GM18861 (cell line): ENCODE measurements around the gene SNX17.

Experiments used
- ATAC-seq: cut with Tn5 transposase; IDR thresholded peaks from one replicate; pipeline ENCODE4 v1.9.1; 2021; ENCODE audit not compliant: unreplicated experiment

The SNX17 gene

GRCh38 chr2:27362678-27363420, 7.6 kb upstream of the SNX17 start:
- ATAC-seq = no peak

- no peak for ATAC-seq
These were observed 6.5 kb upstream of the SNX17 start for GRCh38 chr2:27363933-27364332.

GRCh38 chr2:27369471-27370025, 868 bp upstream of the SNX17 start:
- ATAC-seq = no peak

- peak; percentile 20 for ATAC-seq
These were observed 602 bp downstream of the SNX17 start for GRCh38 chr2:27370816-27371620.

- ATAC-seq = no peak
These were observed 2.5 kb downstream of the SNX17 start for GRCh38 chr2:27372937-27373336.

- no peak for ATAC-seq
These were observed 3.2 kb downstream of the SNX17 start for GRCh38 chr2:27373567-27373966.

GRCh38 chr2:27375513-27376099, 5.2 kb downstream of the SNX17 start:
- no peak for ATAC-seq

GRCh38 chr2:27376151-27376865, 5.9 kb downstream of the SNX17 start:
- no peak for ATAC-seq

- no peak for ATAC-seq
These were observed 6.6 kb downstream of the SNX17 start for GRCh38 chr2:27376866-27377617.

- no peak for ATAC-seq
These were observed 7.2 kb downstream of the SNX17 start for GRCh38 chr2:27377618-27378095.

- no peak for ATAC-seq
These were observed 7.8 kb downstream of the SNX17 start for GRCh38 chr2:27378096-27378808.

- ATAC-seq = no peak
These were observed 8.4 kb downstream of the SNX17 start for GRCh38 chr2:27378809-27379290.

GRCh38 chr2:27379383-27379835, 9.0 kb downstream of the SNX17 start:
- ATAC-seq = no peak

GRCh38 chr2:27379836-27380625, 9.6 kb downstream of the SNX17 start:
- ATAC-seq = no peak

GRCh38 chr2:27380626-27381545, 10.5 kb downstream of the SNX17 start, which contains the start of gene ZNF513:
Gene ZNF513 (minus strand): TSS chr2:27380734. CDS start chr2:27380526, 208 bp downstream.
- ATAC-seq = peak; percentile 73

- ATAC-seq = no peak
These were observed 11.3 kb downstream of the SNX17 start for GRCh38 chr2:27381577-27382181.
